OCI-LY1 (cell line): Measurements from ENCODE around the gene UGT1A5.

ENCODE experiments used
- CTCF ChIP-seq: fragments of 200-600 bp; sonication (generic), shearing (Covaris generic); IDR thresholded peaks from 2 replicates; pipeline ENCODE4 v1.5.1; 2017; ENCODE audit warnings: mild to moderate bottlenecking, antibody characterized with exemption, low read length, moderate library complexity, mixed read lengths
- EZH2 ChIP-seq: fragments of 200-600 bp; sonication (generic), shearing (Covaris generic); IDR thresholded peaks from 2 replicates; pipeline ENCODE4 v1.8.0; 2017; ENCODE audit warnings: borderline replicate concordance, mixed run types, mild to moderate bottlenecking, antibody characterized with exemption, low read length, moderate library complexity, mixed read lengths

- no peak for TF ChIP-seq CTCF
- TF ChIP-seq EZH2: no peak
Observed at GRCh38 chr2:233693963-233694362, 18.7 kb upstream of the UGT1A5 start.
